GM19240 (cell line): Measurements from ENCODE around the gene PDLIM1.
A peak's percentile ranks its signal among the peaks of the same experiment; 100 is the strongest.

Experiments used
- DNase-seq: peaks from one replicate; pipeline ENCODE4 v3.0.0; 2011; ENCODE audit warnings: low spot score; ENCODE audit not compliant: insufficient read length

The PDLIM1 gene

DNA sequence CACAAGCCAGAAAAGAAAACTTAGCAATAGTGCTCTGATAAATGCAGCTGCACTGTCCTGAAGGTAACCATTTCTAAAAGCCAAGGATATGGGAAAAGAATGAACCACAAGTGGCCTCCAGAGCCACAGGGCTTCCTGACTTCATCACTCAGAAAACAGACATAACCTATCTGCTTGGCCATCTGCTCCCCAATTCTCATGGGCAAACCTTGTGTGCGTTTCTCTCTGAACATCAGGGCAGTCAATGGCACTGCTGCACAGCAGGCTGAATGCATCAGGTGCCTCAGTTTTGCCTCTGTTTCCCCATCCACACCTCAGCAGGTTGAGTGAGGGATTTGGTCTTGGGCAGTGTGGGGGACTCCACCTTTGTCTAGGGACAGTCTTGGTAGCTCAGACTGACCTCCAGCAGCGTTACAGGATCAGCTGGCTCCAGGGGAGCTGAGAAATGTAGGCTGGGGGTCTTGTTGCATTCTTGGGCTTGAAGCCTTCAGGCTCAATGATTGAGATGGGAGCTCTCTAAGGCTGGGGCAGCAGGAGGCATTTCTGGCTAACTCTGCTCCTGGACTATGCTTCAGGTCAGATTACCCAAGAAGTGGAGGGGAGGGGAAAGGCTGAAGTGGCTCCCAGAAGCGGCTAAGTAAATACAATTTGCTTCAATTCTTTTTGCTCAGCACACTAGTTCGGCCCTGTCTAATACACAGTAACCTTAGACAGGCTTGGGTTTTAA, 23.6 kb upstream of the PDLIM1 start:
- DNase-seq: no peak

DNA sequence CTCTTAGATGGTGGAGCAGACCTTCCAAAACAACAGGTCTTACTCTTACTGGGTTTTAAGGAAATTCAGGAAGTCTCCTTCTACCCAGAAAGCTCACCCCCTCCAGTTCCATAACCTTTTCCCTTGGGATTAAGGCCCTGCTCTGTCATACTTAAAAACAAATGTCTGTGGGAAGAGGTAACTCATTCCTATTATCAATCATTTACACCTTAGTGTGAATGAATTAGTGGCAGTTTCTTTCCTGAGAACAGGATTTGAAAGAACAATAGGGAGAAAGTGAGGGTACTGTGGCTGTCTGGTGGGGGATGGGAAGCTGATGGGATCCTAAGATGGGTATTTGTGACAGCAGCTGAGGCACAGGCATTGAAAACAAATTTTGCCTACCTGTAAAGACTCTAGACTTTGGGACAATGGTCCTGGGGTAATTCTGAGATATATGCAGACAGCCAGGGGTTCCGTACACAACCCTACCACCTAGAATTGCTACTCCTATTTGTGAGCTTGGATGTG, 22.2 kb upstream of the PDLIM1 start:
- no peak for DNase-seq

DNA sequence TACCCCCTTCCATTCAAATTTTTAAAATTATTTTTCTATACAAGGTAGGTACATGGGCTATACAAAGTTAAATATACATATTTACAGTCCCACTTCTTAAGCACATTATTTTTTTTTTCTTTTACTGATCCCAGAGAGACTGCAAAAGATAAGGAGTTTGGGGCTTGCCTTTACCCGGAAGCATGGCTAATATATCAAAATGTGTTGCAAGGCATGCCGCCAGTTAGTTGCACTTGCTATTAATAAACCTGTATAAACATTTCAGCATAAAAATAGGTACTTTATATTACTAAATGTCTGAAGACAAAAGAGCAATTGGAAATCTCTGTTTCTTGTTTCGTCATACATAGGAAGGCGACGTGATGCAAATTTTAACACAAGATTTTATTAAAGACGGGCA, 21.5 kb upstream of the PDLIM1 start:
- DNase-seq: no peak

DNA sequence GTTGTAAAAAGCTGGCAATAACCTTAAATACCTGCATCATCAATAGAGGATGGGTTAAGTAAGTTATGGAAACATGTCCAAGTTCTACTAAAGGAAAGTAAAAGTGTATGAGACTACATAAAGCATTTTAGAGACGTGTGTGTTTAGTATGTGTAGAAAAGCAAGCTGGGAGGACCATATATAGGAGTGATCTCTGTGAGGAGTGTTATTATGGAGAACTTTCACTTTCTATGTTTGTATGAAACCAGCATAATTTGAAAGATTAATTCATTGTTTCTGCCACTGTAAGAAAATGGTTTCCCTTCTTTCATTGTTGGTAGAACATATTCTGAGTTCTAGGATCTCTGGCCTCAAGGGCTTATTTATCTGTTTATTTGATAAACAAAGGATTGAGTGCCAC, 19.2 kb upstream of the PDLIM1 start:
- no peak for DNase-seq

DNA sequence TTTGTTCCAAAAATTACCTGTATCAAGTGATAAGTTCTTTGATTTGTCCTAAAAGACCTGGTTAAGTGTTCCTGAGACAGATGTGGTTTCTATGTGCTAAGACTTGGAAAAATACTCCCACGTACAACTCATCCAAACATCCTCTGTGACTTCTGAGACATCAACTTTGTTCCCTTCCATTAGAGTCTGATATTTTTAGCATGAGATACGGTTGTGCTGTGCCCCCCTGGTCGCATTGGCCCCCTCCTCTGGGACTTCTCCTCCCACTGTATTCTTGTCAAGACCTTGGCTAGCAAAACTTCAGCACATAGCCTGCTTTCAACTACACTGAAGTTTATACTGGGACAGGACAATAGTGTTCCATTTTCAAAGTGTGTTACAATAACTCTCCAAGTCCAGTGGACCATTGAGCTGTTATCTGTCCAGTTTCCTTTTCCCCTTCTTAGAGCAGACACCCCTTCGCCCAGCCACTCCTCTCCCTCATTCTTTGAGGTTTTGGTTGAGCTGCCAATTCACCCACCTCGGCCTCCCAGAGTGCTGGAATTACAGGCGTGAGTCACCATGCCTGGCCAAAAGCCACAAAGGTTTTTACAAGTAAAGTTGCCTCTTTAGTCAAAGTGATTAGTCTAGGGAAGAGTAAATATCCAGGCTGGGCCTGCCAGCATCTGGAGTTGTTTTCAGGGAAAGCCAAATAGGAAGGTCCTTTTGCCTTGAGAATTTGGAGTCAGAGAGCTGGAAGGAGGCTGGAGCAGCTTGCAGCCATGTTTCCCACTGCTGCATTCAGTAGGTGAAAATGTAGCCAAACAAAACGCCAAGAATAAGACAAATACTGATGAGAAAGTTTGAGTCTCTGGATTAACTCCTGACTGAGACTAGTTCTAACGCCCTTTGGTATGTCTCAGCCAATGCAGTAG, 17.8 kb upstream of the PDLIM1 start:
- DNase-seq: no peak

DNA sequence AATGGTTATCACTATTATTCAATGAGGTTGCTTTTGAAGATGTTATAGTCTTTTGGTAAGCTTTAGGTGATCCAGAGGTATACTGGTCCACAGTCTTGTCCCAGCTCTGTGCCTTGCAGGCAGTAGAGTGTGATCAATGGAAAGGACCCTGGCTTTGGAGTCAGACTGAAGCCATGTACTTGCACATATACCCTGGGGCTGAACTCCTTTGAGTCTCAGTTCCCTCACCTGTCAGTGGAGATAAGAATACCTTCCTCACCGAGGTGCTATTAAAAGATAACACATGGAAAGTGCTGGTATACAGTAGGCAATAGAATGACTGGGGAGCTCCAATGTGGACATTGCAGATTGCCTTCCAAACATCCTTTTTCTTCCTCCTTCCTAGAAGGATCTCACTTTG, 16.0 kb upstream of the PDLIM1 start:
- DNase-seq: no peak

DNA sequence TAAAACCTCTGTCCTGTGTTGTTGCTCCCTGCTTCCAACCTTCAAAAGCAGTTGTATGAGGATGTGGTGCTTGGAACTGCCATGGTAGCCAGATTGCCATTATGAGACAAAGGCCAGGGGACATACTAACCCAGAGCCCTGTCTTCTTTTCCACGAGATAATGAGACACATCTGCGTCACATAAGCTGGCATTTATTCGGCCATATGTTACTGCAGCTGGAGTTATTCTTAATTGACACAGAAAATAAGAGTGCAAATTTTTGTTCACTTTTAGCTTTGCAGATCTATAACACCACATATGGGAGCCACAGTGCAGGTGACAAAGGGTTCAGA, 15.5 kb upstream of the PDLIM1 start:
- DNase-seq: no peak

DNA sequence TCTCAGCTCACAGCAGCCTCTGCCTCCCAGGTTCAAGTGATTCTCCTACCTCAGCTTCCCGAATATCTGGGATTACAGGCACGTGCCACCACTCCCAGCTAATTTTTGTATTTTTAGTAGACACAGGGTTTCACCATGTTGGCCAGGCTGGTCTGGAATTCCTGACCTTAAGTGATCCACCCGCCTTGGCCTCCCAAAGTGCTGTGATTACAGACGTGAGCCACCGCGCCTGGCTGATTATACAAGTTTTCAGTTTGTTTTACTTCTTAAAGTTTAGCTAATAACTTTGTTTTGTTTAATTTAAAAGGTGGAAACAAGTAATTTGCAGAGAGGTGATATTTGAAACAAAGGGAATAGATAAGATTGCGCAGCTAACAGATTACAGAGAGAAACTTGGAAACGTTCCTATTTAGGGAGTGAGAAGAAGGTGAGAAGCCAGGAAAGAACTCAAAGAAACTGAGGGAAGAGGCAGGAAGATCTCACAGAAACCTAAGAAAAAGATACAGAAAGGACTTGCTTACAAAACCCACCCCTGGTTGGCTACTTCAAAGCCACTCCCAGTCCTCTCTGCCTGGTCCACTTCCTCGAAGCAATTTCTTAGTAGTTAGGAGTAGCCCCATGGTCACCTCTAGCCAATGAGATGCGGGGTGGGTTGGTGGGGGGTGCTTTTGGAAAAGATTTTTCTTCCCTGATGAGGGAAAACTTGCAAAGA, 15.0 kb upstream of the PDLIM1 start:
- DNase-seq: no peak

DNA sequence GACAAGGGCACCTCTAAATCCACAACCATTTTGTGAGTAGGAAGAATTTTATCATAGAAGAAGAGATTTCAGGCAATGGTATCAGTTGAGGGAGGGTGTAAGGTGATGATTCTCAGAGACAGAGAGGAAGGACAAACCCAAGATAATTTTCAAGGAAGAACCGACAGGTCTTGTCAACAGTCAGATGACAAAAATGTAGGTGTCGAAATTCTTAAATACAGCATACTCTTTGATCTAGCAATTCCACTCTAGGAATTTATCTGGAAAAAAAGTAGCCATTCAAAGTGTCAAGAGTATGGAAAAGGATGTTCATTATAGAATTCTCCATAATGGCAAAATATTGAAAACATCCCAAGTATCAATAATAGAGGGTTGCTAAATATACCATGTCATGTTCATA, 14.2 kb upstream of the PDLIM1 start:
- no peak for DNase-seq

DNA sequence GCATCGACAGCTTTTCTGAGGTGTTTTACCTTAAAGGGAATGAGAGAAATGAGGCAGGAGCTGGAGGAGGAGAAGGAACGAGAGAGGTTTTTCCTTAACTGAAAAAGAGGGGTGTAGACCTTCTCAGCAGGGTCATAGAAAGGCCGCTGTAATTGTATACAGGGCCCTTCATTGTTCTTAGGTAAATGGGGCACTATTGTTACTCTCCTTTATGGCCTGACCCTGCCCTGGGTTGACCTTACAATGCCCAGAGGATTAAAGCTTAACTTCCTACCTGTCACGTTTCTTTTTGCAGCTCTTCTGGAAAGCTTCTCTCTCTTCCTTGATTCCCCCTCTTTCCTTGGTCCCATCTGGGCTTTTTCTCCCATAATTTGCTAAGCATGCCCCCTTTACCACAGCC, 13.7 kb upstream of the PDLIM1 start:
- DNase-seq: no peak

DNA sequence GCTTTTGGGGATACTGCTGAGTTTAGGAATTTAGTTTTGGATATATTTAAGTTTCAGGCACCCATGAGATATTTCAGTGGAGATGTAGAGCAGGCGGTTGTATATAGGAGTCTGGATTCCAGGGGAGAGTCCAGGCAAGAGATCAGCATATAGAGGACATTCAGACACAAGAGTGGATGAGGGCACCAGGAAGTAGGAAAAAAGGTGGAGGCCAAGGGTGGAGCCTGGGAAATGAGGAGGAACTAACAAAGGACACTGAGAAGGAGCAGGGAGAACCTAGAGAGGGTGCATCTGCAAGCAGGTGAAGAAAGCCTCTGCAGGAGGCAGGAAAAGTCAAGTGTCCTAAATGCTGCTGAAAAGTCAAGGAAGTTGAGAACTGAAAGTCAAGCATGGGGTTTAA, 13.1 kb upstream of the PDLIM1 start:
- no peak for DNase-seq

DNA sequence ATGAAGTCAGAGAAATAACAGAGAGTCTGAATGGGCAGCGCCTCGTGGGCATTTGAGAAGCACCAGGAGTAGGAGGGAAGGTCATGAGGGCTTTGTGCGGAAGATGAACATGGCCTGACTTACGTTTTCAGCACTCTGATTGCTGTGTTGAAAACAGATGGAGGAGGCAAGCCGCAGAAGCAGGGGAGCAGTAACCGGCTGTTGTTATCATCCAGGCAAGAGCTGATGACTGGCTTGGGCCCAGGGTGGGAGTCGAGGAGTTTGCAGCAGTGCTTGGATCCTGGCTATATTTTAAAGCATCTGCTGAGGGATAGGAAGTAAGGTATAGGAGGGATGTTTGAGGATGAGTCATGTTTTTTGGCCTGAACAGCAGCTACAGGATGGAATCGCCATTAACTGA, 12.7 kb upstream of the PDLIM1 start:
- DNase-seq: no peak

DNA sequence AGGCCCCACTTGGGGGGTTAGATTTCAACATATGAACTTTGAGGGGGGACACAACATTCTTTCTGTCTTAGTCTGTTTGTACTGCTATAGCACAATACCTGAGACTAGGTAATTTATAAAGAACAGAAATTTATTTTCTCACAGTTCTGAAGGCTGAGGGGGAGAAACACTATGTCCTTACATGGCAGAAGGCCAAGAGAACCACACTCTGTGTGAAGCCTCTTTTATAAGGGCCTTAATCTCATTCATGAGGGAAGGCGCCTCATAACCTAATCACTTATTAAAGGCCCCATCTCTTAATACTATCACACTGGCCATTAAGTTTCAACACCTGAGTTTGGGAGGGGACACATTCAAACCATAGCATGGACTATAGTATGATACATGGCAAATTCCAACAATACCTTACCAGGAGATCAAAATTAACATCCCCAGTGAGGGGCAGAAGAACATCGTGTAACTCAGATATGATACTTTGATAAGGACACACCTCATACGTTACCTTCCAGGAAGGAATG, 9.3 kb upstream of the PDLIM1 start:
- no peak for DNase-seq

DNA sequence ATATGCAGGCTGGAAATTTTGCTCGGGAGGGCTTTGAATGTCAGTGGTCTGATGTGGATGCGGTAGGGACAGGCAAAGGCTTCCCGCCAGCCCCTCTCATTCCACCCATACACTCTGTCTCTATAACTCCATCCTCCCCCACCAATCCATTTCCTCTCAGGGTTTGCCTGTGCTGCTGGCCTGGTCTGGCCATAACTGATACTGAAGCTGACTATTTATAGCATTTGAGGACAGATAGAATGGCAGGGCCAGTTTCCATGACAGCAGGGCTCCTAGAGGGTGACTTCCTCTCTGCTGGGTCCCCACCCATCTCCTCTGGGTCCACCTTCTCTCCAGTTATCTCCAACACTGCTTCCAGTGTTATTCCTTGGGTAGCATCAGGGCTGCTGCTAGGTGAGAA, 6.6 kb upstream of the PDLIM1 start:
- no peak for DNase-seq

DNA sequence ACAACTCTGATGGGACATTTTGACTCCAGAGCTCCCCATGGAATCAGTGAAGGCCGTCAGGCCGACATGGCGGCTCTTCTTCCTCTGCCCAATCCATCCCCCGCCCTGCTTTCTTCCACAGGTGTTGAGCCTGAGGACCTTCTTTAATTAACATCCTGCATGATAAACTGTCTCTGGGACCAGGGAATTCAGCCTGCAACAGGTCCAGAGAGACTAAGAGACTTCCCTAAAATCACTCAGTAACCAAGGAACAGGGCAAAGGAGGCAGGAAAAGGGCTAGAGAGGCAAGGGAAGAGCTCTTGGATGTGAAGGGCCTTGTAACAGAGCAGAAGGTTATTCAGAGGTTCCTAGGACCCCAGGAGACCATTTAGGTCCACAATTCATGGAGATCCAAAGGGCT, 6.0 kb upstream of the PDLIM1 start:
- DNase-seq: no peak

DNA sequence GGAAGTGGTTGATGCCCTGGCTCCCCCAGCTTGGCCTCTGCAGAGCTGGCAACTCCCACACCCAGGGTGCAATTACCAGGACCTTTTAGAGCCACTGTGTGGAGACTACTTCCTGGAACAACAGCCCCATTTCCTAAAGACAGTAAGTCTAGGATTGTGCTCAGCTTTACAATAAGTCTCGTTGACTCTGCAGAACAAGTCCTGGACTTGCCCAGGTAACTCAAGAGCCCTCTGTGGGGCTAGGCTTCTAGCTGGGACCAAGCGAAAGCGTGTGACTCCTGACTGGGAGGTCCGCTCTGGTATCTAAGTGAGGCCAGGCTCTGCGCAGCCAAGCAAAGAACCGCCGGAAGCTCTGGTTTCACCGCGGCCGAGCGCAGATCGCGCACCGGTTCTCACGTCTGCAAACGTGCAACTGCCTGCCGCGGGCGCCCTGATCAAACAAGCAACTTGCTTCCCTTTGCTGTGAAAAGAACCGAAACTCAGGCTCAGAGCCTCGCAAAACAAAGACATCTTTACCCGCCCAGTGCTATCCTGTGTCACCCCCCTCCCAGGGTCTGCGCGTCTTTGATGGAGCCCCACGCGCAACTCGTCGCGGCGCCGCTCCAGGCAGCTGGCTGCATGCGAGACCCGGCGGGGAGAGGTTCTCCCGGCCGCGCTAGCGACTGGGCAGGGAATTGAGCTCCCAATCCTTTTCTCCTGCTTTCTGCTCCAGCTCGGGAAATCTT, 4.4 kb upstream of the PDLIM1 start:
- DNase-seq: peak; percentile 38

DNA sequence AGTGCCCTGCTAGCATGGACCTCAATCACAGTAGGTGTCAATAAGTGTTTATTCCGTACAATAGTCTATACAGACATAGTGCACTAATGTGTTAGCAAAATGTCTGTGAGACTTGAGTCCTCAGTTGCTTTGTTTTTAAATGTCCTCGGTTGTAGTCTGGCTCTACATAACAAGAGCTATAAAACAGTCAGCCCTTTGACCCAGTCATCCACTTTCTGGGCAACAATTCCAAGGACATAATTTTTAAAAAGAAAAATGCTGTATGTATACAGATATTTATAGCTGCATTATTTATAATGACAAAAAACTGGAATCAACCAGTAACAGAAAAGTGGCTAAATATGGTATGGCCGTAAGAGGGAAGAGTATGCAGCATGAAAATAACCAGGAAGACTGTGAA, 2.8 kb upstream of the PDLIM1 start:
- DNase-seq: no peak

DNA sequence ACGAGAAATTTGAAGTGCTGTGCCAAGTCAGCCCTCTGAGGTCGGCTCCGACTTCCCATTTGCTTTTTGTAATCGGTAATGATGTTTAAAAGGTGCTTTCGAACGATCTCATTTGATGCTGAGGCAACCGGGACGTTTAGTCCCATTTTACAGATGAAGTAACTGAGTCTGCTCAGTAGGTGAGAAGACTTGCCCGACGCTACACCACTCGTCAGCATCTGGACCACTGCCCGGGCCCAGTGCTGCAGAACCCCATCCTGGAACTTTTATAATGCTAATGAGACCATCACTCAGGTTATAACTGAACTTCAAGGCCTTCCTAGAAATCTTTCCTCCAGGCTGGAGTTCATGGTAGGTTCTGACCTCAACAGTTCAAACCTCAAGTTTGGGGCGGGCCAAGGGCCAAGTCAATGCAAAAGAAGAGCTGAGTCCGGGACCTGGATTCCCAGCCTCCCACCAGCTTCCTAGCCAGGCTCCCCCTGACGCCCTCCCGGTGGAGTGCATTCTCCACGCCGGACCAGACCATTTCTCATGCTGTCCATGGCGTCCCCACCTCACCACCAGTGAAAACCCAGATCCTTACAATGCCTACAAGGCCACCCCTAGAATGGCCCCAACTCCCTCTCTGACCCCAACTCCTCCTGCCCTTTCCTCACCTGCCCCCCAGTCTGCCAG, 699 bp upstream of the PDLIM1 start:
- no peak for DNase-seq

DNA sequence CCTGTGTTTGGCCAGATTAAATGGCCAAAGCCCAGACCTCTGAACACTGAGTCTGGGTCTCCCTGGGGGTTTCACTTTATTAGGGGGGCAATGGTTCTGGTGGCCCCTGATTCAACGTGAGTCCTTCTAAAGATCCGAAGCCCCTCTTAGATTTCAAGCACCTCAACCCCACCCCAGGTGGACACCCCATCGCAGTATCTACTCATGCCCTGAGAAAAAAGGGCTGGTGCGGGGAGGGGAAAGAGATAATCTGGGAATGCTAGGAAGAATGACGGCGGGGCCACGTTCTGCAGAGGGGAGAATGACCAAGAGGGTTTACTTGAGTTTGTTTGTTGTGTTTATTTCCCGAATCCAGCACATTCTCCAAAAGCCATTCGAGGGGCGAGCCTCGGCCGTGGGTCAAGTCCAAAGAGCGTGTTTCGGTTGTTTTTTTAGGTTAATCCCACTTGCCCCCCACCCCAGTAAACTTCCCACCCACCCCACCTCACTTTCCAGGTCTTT, 832 bp downstream of the PDLIM1 start:
- no peak for DNase-seq
